DND-41 (cell line): ENCODE data around the gene AGK.
"Not testable (repeated sequence)": the region's sequence is repeated elsewhere in the genome, so short reads cannot be mapped to it uniquely, and the experiment has no call there.

ENCODE experiments used
- ATAC-seq: fragments of 200-7000 bp; cut with Tn5 transposase; 3 replicates; pipeline ENCODE4 v1.9.1; 2021; ENCODE audit warnings: low read depth; ENCODE audit not compliant: insufficient read depth
- DNase-seq: peaks from one replicate; pipeline ENCODE4 v3.0.0-alpha.2; 2020
- H2AFZ ChIP-seq: 2 replicates; pipeline ENCODE4 v1.6.0; 2012; ENCODE audit warnings: low read depth, low read length
- H3K27ac ChIP-seq: 2 replicates; pipeline ENCODE4 v1.5.1; 2012; ENCODE audit warnings: low read length, inconsistent platforms
- H3K27me3 ChIP-seq: fragments of 200-600 bp; sonication (generic); 2 replicates; pipeline ENCODE4 v1.6.0; 2012; ENCODE audit warnings: low read length, mild to moderate bottlenecking, inconsistent platforms; ENCODE audit not compliant: insufficient read depth, poor library complexity
- H3K36me3 ChIP-seq: 2 replicates; pipeline ENCODE4 v1.5.1; 2012; ENCODE audit warnings: low read length, inconsistent platforms; ENCODE audit not compliant: insufficient read depth
- H3K4me1 ChIP-seq: 2 replicates; pipeline ENCODE4 v1.5.1; 2012; ENCODE audit warnings: mild to moderate bottlenecking, low read length; ENCODE audit not compliant: insufficient read depth
- H3K4me2 ChIP-seq: 2 replicates; pipeline ENCODE4 v1.6.0; 2012; ENCODE audit warnings: mild to moderate bottlenecking, moderate library complexity, low read length, inconsistent platforms; ENCODE audit not compliant: insufficient read depth
- H3K4me3 ChIP-seq, 2 experiments: fragments of 200-600 bp in 1 of 2; shearing (Covaris generic) in 1 of 2; 2 replicates each; pipeline ENCODE4 v1.5.1; 2012 to 2016; ENCODE audit warnings: inconsistent platforms in 2 of 2, low read length in 2 of 2, mild to moderate bottlenecking in 2 of 2, low read depth in 1 of 2, moderate library complexity in 1 of 2
- H3K79me2 ChIP-seq: 2 replicates; pipeline ENCODE4 v1.6.0; 2012; ENCODE audit warnings: low read length, inconsistent platforms; ENCODE audit not compliant: insufficient read depth
- H3K9ac ChIP-seq: 2 replicates; pipeline ENCODE4 v1.6.0; 2012; ENCODE audit warnings: low read depth, mild to moderate bottlenecking, inconsistent platforms, low read length, moderate library complexity
- H3K9me3 ChIP-seq: 2 replicates; pipeline ENCODE4 v1.5.1; 2012; ENCODE audit warnings: low read length, moderate library complexity, mild to moderate bottlenecking, inconsistent platforms; ENCODE audit not compliant: insufficient read depth, severe bottlenecking
- H4K20me1 ChIP-seq: 2 replicates; pipeline ENCODE4 v1.6.0; 2012; ENCODE audit warnings: low read length; ENCODE audit not compliant: insufficient read depth
- EZH2 ChIP-seq: IDR thresholded peaks from 3 replicates; pipeline ENCODE4 v1.6.1; 2012; ENCODE audit warnings: borderline replicate concordance, low read depth, mild to moderate bottlenecking, moderate library complexity, low read length, inconsistent platforms; ENCODE audit not compliant: severe bottlenecking
- TF ChIP-seq, protein P1 (sequence below): IDR thresholded peaks from 2 replicates; pipeline ENCODE4 v1.5.1; 2012; ENCODE audit warnings: borderline replicate concordance, low read length, moderate library complexity, mild to moderate bottlenecking; ENCODE audit not compliant: poor library complexity, severe bottlenecking; ENCODE audit errors: extremely low read depth

The AGK gene

DNA sequence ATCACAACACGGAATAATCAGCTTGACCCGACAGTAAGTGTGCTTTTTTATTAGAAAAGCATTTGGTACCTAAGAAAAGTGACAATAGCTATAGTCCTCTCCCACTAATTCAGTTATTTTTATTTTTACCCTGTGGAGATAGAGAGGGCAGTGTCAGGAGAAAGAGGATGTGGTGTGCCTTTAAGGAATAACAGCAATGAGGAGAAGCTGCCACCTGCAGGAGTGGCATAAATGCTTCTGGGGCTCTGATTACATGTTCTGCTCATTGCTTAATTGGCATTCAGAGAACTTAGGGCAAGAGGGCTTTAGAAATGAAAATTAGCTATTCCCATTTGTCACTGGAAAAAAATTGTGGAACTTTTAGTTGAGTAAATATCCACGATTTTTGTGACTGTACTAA lies 90.7 kb downstream of the AGK start:
- H4K20me1 ChIP-seq = no peaks in the 10 kb centered on the region
- H3K27me3 ChIP-seq = no peaks in the 10 kb centered on the region
- no peak for ATAC-seq
- H2AFZ ChIP-seq = no peak overlapping the region
- H3K9me3 ChIP-seq = no peaks in the 10 kb centered on the region
- TF ChIP-seq, protein P1, sequence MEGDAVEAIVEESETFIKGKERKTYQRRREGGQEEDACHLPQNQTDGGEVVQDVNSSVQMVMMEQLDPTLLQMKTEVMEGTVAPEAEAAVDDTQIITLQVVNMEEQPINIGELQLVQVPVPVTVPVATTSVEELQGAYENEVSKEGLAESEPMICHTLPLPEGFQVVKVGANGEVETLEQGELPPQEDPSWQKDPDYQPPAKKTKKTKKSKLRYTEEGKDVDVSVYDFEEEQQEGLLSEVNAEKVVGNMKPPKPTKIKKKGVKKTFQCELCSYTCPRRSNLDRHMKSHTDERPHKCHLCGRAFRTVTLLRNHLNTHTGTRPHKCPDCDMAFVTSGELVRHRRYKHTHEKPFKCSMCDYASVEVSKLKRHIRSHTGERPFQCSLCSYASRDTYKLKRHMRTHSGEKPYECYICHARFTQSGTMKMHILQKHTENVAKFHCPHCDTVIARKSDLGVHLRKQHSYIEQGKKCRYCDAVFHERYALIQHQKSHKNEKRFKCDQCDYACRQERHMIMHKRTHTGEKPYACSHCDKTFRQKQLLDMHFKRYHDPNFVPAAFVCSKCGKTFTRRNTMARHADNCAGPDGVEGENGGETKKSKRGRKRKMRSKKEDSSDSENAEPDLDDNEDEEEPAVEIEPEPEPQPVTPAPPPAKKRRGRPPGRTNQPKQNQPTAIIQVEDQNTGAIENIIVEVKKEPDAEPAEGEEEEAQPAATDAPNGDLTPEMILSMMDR = no peak
- no peak for TF ChIP-seq EZH2
- no peaks in the 10 kb centered on the region for H3K79me2 ChIP-seq
- no peak overlapping the region for H3K4me3 ChIP-seq
- H3K36me3 ChIP-seq = peaks cover 30% of the 10 kb centered on the region
- H3K27ac ChIP-seq = no peak overlapping the region
- no peaks in the 10 kb centered on the region for H3K4me1 ChIP-seq
- H3K4me2 ChIP-seq = no peak overlapping the region
- DNase-seq = no peak
- H3K9ac ChIP-seq = no peak overlapping the region

DNA sequence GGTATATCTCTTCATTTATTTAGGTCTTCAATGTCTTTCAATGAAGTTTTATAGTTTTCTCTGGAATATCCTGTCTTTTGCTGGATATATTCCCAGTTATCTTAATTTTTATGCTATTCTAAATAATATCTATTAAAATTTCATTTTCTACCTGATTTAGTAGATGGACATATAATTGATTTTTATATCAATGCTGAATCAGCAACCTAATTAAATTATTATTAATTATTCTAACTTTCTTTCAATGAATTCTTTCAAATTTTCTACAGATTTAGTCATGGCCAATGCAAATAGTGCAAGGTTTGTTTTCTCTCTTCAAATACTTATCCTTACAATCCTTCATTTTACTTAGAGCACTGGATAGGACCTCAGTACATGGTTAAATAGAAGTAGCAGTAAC lies 94.0 kb downstream of the AGK start:
- Histone ChIP-seq H3K9me3 (no peaks in the 10 kb centered on the region), H3K79me2 (no peaks in the 10 kb centered on the region), H3K4me1 (no peaks in the 10 kb centered on the region), H3K27ac (no peak overlapping the region), H3K36me3 (peaks cover 42% of the 10 kb centered on the region), H3K9ac (no peak overlapping the region), H3K27me3 (no peaks in the 10 kb centered on the region), H3K4me3 (no peak overlapping the region), H3K4me2 (no peak overlapping the region), H4K20me1 (no peaks in the 10 kb centered on the region), H2AFZ (no peak overlapping the region)
- TF ChIP-seq, protein P1 = no peak
- TF ChIP-seq EZH2 = no peak
- ATAC-seq = no peak
- DNase-seq = no peak

DNA sequence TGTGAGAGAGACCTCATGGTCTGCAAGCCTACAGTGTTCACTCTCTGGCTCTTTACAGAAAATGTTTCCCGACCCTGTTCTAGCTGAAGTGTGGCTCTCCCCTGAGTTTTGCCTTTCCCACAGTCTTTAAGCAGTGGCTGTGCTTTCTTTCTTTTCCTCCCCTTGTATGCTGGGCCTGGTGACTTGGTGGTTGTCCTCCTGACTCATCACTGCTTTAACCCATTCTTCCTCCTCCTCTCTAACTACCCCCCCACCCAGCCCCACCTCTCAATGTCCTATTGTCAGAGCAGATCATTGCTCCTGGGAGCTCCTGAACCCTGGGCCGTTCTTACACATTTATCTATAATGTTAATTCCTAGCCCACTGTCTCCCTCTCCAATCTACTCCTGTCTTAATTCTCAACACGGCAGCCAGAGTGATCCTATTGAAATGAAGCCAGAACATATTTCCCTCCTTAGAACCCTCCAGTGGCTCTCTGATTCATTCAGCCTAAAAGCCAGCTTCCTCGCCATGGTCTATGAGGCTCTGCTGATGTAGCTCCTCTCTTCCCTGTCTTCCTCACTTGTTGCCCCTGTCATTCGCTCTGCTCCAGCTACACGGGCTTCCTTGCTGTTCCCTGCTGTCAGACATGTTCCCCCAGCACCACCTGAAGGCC lies 95.7 kb downstream of the AGK start:
- Histone ChIP-seq H4K20me1 (no peaks in the 10 kb centered on the region), H3K36me3 (peaks cover 47% of the 10 kb centered on the region), H2AFZ (no peak overlapping the region), H3K27me3 (no peaks in the 10 kb centered on the region), H3K4me1 (no peaks in the 10 kb centered on the region), H3K79me2 (no peaks in the 10 kb centered on the region), H3K9me3 (no peaks in the 10 kb centered on the region), H3K27ac (no peak overlapping the region), H3K4me2 (no peak overlapping the region), H3K4me3 (no peak overlapping the region), H3K9ac (no peak overlapping the region)
- no peak for TF ChIP-seq EZH2
- TF ChIP-seq, protein P1 = no peak
- no peak for DNase-seq
- no peak for ATAC-seq

DNA sequence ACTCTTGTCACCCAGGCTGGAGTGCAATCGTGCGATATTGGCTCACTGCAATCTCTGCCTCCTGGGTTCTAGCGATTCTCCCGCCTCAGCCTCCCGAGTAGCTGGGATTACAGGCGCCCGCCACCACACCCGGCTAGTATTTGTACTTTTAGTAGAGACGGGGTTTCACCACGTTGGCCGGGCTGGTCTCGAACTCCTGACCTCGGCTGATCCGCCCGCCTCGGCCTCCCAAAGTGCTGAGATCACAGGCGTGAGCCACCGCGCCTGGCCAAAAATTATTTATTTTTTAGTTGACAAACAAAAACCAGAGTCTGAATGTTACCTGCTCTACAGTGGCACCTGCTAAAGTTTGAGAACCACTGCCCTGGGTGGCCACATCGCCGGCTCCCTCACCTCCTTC lies 96.5 kb downstream of the AGK start:
- H2AFZ ChIP-seq, DNase-seq, H4K20me1 ChIP-seq, H3K27me3 ChIP-seq, H3K9me3 ChIP-seq, H3K4me3 ChIP-seq, H3K27ac ChIP-seq, H3K79me2 ChIP-seq, H3K4me1 ChIP-seq, H3K9ac ChIP-seq, H3K4me2 ChIP-seq, ATAC-seq: not testable (repeated sequence)
- H3K36me3 ChIP-seq = peaks cover 46% of the 10 kb centered on the region
